Mesenchymal stem cell (in vitro differentiated cells and primary cell): ENCODE measurements around the gene OR51E1.

Experiments
- DNase-seq: peaks from one replicate; pipeline ENCODE4 v3.0.0-alpha.2; 2013
- H2AFZ ChIP-seq: one replicate; pipeline ENCODE4 v1.6.1; 2013; ENCODE audit warnings: low read depth, mild to moderate bottlenecking, control low read depth, inconsistent platforms, low read length, moderate library complexity
- H2AK5ac ChIP-seq: 2 replicates; pipeline ENCODE4 v1.6.1; 2013; ENCODE audit warnings: low read length, moderate library complexity, mild to moderate bottlenecking, inconsistent platforms; ENCODE audit not compliant: severe bottlenecking
- H2BK120ac ChIP-seq: one replicate; pipeline ENCODE4 v1.6.1; 2013; ENCODE audit warnings: low read depth, mild to moderate bottlenecking, inconsistent platforms, low read length, moderate library complexity
- H2BK12ac ChIP-seq, 2 experiments: one replicate each; pipeline ENCODE4 v1.6.1; 2013; ENCODE audit warnings: inconsistent platforms in 2 of 2, low read length in 2 of 2, mild to moderate bottlenecking in 2 of 2, moderate library complexity in 2 of 2, control low read depth in 1 of 2
- H2BK15ac ChIP-seq: one replicate; pipeline ENCODE4 v1.6.1; 2013; ENCODE audit warnings: mild to moderate bottlenecking, low read depth, inconsistent platforms; ENCODE audit not compliant: poor library complexity, severe bottlenecking
- H2BK5ac ChIP-seq: 2 replicates; pipeline ENCODE4 v1.6.1; 2013; ENCODE audit warnings: low read depth, mild to moderate bottlenecking, low read length, control low read depth, inconsistent platforms; ENCODE audit not compliant: poor library complexity, severe bottlenecking
- H3K14ac ChIP-seq, 2 experiments: one replicate each; pipeline ENCODE4 v1.6.1; 2013; ENCODE audit warnings: inconsistent platforms in 2 of 2, low read length in 2 of 2, control low read depth in 1 of 2, mild to moderate bottlenecking in 1 of 2, moderate library complexity in 1 of 2
- H3K18ac ChIP-seq, 2 experiments: one replicate each; pipeline ENCODE4 v1.6.1; 2013; ENCODE audit warnings: inconsistent platforms in 2 of 2, low read length in 2 of 2, control low read depth in 1 of 2, low read depth in 1 of 2, mild to moderate bottlenecking in 1 of 2
- H3K23ac ChIP-seq, 2 experiments: one replicate each; pipeline ENCODE4 v1.6.1; 2013; ENCODE audit warnings: inconsistent platforms in 2 of 2, low read length in 2 of 2, mild to moderate bottlenecking in 2 of 2, moderate library complexity in 2 of 2, control low read depth in 1 of 2
- H3K27ac ChIP-seq: 2 replicates; pipeline ENCODE4 v1.5.1; 2013; ENCODE audit warnings: mild to moderate bottlenecking, moderate library complexity, low read length, control low read depth, inconsistent platforms; ENCODE audit not compliant: poor library complexity, severe bottlenecking
- H3K27me3 ChIP-seq, 2 experiments: 2 replicates each; pipeline versions ENCODE4 v1.6.1 to v1.7.0; 2013; ENCODE audit warnings: low read length in 2 of 2, mild to moderate bottlenecking in 2 of 2, moderate library complexity in 2 of 2, control low read depth in 1 of 2, inconsistent platforms in 1 of 2; ENCODE audit not compliant: control insufficient read depth in 1 of 2, insufficient read depth in 1 of 2
- H3K36me3 ChIP-seq, 2 experiments: 2 replicates each; pipeline versions ENCODE4 v1.6.1 to v1.7.0; 2013; ENCODE audit warnings: low read length in 2 of 2, control low read depth in 1 of 2, inconsistent platforms in 1 of 2, low read depth in 1 of 2, mild to moderate bottlenecking in 1 of 2; ENCODE audit not compliant: insufficient read depth in 2 of 2, control insufficient read depth in 1 of 2
- H3K4ac ChIP-seq, 2 experiments: one replicate each; pipeline ENCODE4 v1.6.1; 2013; ENCODE audit warnings: inconsistent platforms in 2 of 2, low read length in 2 of 2, mild to moderate bottlenecking in 2 of 2, moderate library complexity in 2 of 2, control low read depth in 1 of 2, low read depth in 1 of 2
- H3K4me1 ChIP-seq: 2 replicates; pipeline ENCODE4 v1.6.1; 2013; ENCODE audit warnings: low read depth, low read length, control low read depth; ENCODE audit not compliant: control insufficient read depth, insufficient read depth
- H3K4me2 ChIP-seq: 2 replicates; pipeline ENCODE4 v1.6.1; 2013; ENCODE audit warnings: low read length, mild to moderate bottlenecking, inconsistent platforms; ENCODE audit not compliant: poor library complexity, severe bottlenecking
- H3K4me3 ChIP-seq, 2 experiments: 2 replicates each; pipeline versions ENCODE4 v1.5.1 to v1.7.0; 2013; ENCODE audit warnings: low read length in 2 of 2, mild to moderate bottlenecking in 2 of 2, control low read depth in 1 of 2, low read depth in 1 of 2; ENCODE audit not compliant: insufficient read depth in 1 of 2
- H3K79me1 ChIP-seq: replicated peaks from 2 replicates; pipeline ENCODE4 v1.6.1; 2013; ENCODE audit warnings: mild to moderate bottlenecking, control low read depth, low read length, inconsistent platforms; ENCODE audit not compliant: poor library complexity, severe bottlenecking
- H3K9ac ChIP-seq: 2 replicates; pipeline ENCODE4 v1.7.0; 2013; ENCODE audit warnings: mild to moderate bottlenecking, low read length, moderate library complexity
- H3K9me3 ChIP-seq: 2 replicates; pipeline ENCODE4 v1.7.0; 2013; ENCODE audit warnings: mild to moderate bottlenecking, low read length; ENCODE audit not compliant: control insufficient read depth
- H4K8ac ChIP-seq: one replicate; pipeline ENCODE4 v1.6.1; 2013; ENCODE audit warnings: inconsistent platforms, mild to moderate bottlenecking, low read length, moderate library complexity
- H4K91ac ChIP-seq: one replicate; pipeline ENCODE4 v1.6.1; 2013; ENCODE audit warnings: mild to moderate bottlenecking, low read length, inconsistent platforms
- WGBS: methylation state at CpG from one replicate; pipeline ENCODE4 v1.1.7; 2013; ENCODE audit warnings: mixed read lengths; 5-methylcytosine and 5-hydroxymethylcytosine counted together

Gene OR51E1

GRCh38 chr11:4607781-4608666 is 35.8 kb upstream of the OR51E1 start, which contains the start of gene TRIM68:
TRIM68 (minus strand) TSS chr11:4608231; CDS start chr11:4605504, 2,727 bp downstream.
- Histone ChIP-seq H3K14ac (peak within 1 kb of the TSS in 1 of 2 experiments; percentile 74), H2BK12ac (no peak within 1 kb of the TSS), H2AFZ (peak within 1 kb of the TSS; percentile 55), H3K9ac (peak within 1 kb of the TSS; percentile 93), H4K91ac (peak within 1 kb of the TSS; percentile 22), H3K27me3 (no peaks in the 10 kb centered on the region), H3K4me2 (peak within 1 kb of the TSS; percentile 78), H2AK5ac (no peak within 1 kb of the TSS), H4K8ac (peak within 1 kb of the TSS; percentile 97), H3K18ac (peak within 1 kb of the TSS; percentile 29 to 72), H3K4me1 (no peaks in the 10 kb centered on the region), H2BK15ac (peak within 1 kb of the TSS; percentile 67), H3K23ac (no peak within 1 kb of the TSS), H2BK120ac (peak within 1 kb of the TSS; percentile 92), H3K9me3 (no peaks in the 10 kb centered on the region), H3K79me1 (peaks cover 7% of the 10 kb centered on the region), H2BK5ac (peak within 1 kb of the TSS; percentile 71), H3K4me3 (peak within 1 kb of the TSS; percentile 81 to 85), H3K36me3 (peaks cover 9 to 20% of the 10 kb centered on the region in 2 experiments), H3K27ac (peak within 1 kb of the TSS; percentile 99), H3K4ac (peak within 1 kb of the TSS in 1 of 2 experiments; percentile 63)
- 4% methylated on average over 38 of the region's 43 CpGs for WGBS
- peak; percentile 96 for DNase-seq

GRCh38 chr11:4610258-4610935 is 33.4 kb upstream of the OR51E1 start:
- Histone ChIP-seq H2AK5ac (no peak overlapping the region), H3K9ac (peak overlapping the region; percentile 54), H3K27ac (no peak overlapping the region), H3K4me3 (peak overlapping the region in 1 of 2 experiments; percentile 69), H3K4ac (no peak overlapping the region), H3K36me3 (no peaks in the 10 kb centered on the region), H3K14ac (no peak overlapping the region), H2BK120ac (no peak overlapping the region), H2BK12ac (no peak overlapping the region), H3K18ac (no peak overlapping the region), H3K4me2 (no peak overlapping the region), H3K79me1 (peaks cover 1% of the 10 kb centered on the region), H2AFZ (peak overlapping the region; percentile 32), H4K91ac (no peak overlapping the region), H2BK5ac (no peak overlapping the region), H3K9me3 (no peaks in the 10 kb centered on the region), H2BK15ac (no peak overlapping the region), H3K4me1 (no peaks in the 10 kb centered on the region), H4K8ac (no peak overlapping the region), H3K23ac (no peak overlapping the region), H3K27me3 (peaks cover 0 to 4% of the 10 kb centered on the region in 2 experiments)
- peak; percentile 7 for DNase-seq
- WGBS = 68% methylated on average over 3 of the region's 3 CpGs

- DNase-seq = no peak
- Histone ChIP-seq H2BK15ac (no peak overlapping the region), H3K18ac (no peak overlapping the region), H2BK12ac (no peak overlapping the region), H3K4me1 (no peaks in the 10 kb centered on the region), H3K14ac (no peak overlapping the region), H3K23ac (no peak overlapping the region), H4K8ac (no peak overlapping the region), H3K27ac (no peak overlapping the region), H3K36me3 (no peaks in the 10 kb centered on the region), H2BK5ac (no peak overlapping the region), H2BK120ac (no peak overlapping the region), H3K27me3 (peaks cover 0 to 4% of the 10 kb centered on the region in 2 experiments), H3K9ac (no peak overlapping the region), H3K79me1 (no peaks in the 10 kb centered on the region), H2AFZ (no peak overlapping the region), H3K4me2 (no peak overlapping the region), H3K9me3 (no peaks in the 10 kb centered on the region), H4K91ac (no peak overlapping the region), H3K4me3 (no peak overlapping the region), H3K4ac (no peak overlapping the region), H2AK5ac (no peak overlapping the region)
- no CpG with 5 or more reads among the region's 2 CpGs for WGBS
Observed at GRCh38 chr11:4611986-4612385, 31.8 kb upstream of the OR51E1 start.

- Histone ChIP-seq H3K36me3 (no peaks in the 10 kb centered on the region), H3K9ac (no peak overlapping the region), H2BK15ac (no peak overlapping the region), H3K18ac (no peak overlapping the region), H4K8ac (no peak overlapping the region), H3K23ac (no peak overlapping the region), H2BK120ac (no peak overlapping the region), H3K14ac (no peak overlapping the region), H2AFZ (no peak overlapping the region), H2AK5ac (no peak overlapping the region), H3K4me1 (no peaks in the 10 kb centered on the region), H3K27ac (no peak overlapping the region), H3K27me3 (peaks cover 0 to 4% of the 10 kb centered on the region in 2 experiments), H3K4me2 (no peak overlapping the region), H2BK5ac (no peak overlapping the region), H3K4ac (no peak overlapping the region), H3K4me3 (no peak overlapping the region), H2BK12ac (no peak overlapping the region), H3K79me1 (no peaks in the 10 kb centered on the region), H3K9me3 (no peaks in the 10 kb centered on the region), H4K91ac (no peak overlapping the region)
- no peak for DNase-seq
Observed at GRCh38 chr11:4615856-4616444, 27.8 kb upstream of the OR51E1 start.
